Measurements from ENCODE around the gene P4HB.
A peak's percentile ranks its signal among the peaks of the same experiment; 100 is the strongest.

The P4HB gene

GRCh38 chr17:81895400-81895799 lies 35.1 kb upstream of the P4HB start:
- no peak for DNase-seq

GRCh38 chr17:81891303-81891552 lies 30.9 kb upstream of the P4HB start:
- no peak for DNase-seq

GRCh38 chr17:81890447-81891302 lies 30.3 kb upstream of the P4HB start:
- no peak for DNase-seq

GRCh38 chr17:81889602-81890001 lies 29.3 kb upstream of the P4HB start:
- no peak for DNase-seq

GRCh38 chr17:81888988-81889595 lies 28.8 kb upstream of the P4HB start:
- no peak for DNase-seq

GRCh38 chr17:81888105-81888987 lies 28.0 kb upstream of the P4HB start:
- no peak for DNase-seq

- no peak for DNase-seq
Observed at GRCh38 chr17:81885869-81886548, 25.7 kb upstream of the P4HB start.

GRCh38 chr17:81885454-81885853 lies 25.1 kb upstream of the P4HB start:
- DNase-seq, result no peak

GRCh38 chr17:81884968-81885367 lies 24.6 kb upstream of the P4HB start:
- no peak for DNase-seq

GRCh38 chr17:81884520-81884919 lies 24.2 kb upstream of the P4HB start:
- no peak for DNase-seq

GRCh38 chr17:81879121-81879520 lies 18.8 kb upstream of the P4HB start:
- no peak for DNase-seq

GRCh38 chr17:81878294-81878693 lies 18.0 kb upstream of the P4HB start:
- DNase-seq, result no peak

- DNase-seq, result no peak
Observed at GRCh38 chr17:81877569-81877968, 17.2 kb upstream of the P4HB start.

GRCh38 chr17:81871387-81872230 lies 11.3 kb upstream of the P4HB start:
- DNase-seq, result peak; percentile 70 to 83

GRCh38 chr17:81870981-81871386 lies 10.6 kb upstream of the P4HB start, which contains the start of gene ARHGDIA:
ARHGDIA (minus strand) TSS chr17:81871337; CDS start chr17:81869930, 1,407 bp downstream.
- no peak for DNase-seq

- DNase-seq, result no peak
Observed at GRCh38 chr17:81870131-81870980, 10.0 kb upstream of the P4HB start.

GRCh38 chr17:81869221-81870130 lies 9.1 kb upstream of the P4HB start:
- no peak for DNase-seq

- DNase-seq, result no peak
Observed at GRCh38 chr17:81868674-81869220, 8.4 kb upstream of the P4HB start.

GRCh38 chr17:81867991-81868673 lies 7.8 kb upstream of the P4HB start:
- DNase-seq, result no peak
